Measurements from ENCODE around the gene SERP1.

DNA sequence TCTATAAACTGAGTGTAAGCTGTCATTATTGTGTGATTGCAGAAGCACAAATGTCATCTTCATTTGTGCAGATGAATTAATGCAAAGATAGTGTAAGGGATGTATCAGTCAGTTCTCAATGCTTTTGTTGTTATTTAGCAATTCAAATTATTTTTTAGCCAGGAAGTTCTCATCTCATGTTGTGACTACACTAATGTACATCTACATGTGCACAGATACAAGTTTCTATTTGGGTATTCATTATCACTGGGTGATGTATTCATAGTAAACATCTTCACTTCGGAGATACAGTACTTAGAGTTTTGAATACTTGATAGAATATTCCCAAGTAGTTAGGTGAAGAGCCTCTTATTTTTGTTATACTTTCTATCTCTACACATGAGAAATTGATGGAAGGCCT is 11.4 kb upstream of the SERP1 start:
- TF ChIP-seq, protein P1, sequence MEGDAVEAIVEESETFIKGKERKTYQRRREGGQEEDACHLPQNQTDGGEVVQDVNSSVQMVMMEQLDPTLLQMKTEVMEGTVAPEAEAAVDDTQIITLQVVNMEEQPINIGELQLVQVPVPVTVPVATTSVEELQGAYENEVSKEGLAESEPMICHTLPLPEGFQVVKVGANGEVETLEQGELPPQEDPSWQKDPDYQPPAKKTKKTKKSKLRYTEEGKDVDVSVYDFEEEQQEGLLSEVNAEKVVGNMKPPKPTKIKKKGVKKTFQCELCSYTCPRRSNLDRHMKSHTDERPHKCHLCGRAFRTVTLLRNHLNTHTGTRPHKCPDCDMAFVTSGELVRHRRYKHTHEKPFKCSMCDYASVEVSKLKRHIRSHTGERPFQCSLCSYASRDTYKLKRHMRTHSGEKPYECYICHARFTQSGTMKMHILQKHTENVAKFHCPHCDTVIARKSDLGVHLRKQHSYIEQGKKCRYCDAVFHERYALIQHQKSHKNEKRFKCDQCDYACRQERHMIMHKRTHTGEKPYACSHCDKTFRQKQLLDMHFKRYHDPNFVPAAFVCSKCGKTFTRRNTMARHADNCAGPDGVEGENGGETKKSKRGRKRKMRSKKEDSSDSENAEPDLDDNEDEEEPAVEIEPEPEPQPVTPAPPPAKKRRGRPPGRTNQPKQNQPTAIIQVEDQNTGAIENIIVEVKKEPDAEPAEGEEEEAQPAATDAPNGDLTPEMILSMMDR (IDR thresholded peaks at IDR 0.05) = no peak
- TF ChIP-seq EZH2 (IDR thresholded peaks at IDR 0.05) = no peak
